ENCODE results near the gene GLYATL1B.

DNA sequence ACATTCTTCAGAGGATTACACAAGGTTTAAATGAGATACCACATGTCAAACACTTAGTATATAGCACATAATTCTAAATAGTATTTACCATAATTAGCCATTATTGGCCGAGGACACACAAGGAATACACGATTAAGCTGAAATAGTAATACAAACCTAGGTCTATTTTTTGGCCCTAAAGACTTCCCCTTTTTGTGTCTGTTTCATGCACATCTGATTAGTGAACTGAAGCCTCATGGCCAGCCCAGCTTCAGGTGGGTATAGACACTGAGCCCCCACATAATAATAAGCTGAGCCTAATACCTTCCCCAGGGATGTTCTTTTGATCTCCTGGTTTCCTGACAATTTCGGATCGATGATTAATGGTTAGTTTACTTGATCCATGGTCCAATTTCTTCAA is 2.1 kb downstream of the GLYATL1B start:
- TF ChIP-seq, protein P1, sequence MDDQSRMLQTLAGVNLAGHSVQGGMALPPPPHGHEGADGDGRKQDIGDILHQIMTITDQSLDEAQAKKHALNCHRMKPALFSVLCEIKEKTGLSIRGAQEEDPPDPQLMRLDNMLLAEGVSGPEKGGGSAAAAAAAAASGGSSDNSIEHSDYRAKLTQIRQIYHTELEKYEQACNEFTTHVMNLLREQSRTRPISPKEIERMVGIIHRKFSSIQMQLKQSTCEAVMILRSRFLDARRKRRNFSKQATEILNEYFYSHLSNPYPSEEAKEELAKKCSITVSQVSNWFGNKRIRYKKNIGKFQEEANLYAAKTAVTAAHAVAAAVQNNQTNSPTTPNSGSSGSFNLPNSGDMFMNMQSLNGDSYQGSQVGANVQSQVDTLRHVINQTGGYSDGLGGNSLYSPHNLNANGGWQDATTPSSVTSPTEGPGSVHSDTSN (IDR thresholded peaks at IDR 0.05; ENCODE audit: insufficient replicate concordance, low read depth, low read length) = no peak
- TF ChIP-seq, protein P2, sequence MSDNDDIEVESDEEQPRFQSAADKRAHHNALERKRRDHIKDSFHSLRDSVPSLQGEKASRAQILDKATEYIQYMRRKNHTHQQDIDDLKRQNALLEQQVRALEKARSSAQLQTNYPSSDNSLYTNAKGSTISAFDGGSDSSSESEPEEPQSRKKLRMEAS (IDR thresholded peaks at IDR 0.05; ENCODE audit: low read depth, low read length) = no peak
- TF ChIP-seq, protein P3, sequence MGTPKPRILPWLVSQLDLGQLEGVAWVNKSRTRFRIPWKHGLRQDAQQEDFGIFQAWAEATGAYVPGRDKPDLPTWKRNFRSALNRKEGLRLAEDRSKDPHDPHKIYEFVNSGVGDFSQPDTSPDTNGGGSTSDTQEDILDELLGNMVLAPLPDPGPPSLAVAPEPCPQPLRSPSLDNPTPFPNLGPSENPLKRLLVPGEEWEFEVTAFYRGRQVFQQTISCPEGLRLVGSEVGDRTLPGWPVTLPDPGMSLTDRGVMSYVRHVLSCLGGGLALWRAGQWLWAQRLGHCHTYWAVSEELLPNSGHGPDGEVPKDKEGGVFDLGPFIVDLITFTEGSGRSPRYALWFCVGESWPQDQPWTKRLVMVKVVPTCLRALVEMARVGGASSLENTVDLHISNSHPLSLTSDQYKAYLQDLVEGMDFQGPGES (IDR thresholded peaks at IDR 0.05) = no peak
- TF ChIP-seq, protein P4, sequence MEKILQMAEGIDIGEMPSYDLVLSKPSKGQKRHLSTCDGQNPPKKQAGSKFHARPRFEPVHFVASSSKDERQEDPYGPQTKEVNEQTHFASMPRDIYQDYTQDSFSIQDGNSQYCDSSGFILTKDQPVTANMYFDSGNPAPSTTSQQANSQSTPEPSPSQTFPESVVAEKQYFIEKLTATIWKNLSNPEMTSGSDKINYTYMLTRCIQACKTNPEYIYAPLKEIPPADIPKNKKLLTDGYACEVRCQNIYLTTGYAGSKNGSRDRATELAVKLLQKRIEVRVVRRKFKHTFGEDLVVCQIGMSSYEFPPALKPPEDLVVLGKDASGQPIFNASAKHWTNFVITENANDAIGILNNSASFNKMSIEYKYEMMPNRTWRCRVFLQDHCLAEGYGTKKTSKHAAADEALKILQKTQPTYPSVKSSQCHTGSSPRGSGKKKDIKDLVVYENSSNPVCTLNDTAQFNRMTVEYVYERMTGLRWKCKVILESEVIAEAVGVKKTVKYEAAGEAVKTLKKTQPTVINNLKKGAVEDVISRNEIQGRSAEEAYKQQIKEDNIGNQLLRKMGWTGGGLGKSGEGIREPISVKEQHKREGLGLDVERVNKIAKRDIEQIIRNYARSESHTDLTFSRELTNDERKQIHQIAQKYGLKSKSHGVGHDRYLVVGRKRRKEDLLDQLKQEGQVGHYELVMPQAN (conservative IDR thresholded peaks at IDR 0.05) = no peak
- TF ChIP-seq CBX5 (IDR thresholded peaks at IDR 0.05; ENCODE audit: low read depth) = no peak
- TF ChIP-seq IKZF1 (conservative IDR thresholded peaks at IDR 0.05) = no peak
- no peak for TF ChIP-seq CHD2 (IDR thresholded peaks at IDR 0.05; ENCODE audit: borderline replicate concordance, low read depth, low read length)
- no peak for TF ChIP-seq POLR2A (IDR thresholded peaks at IDR 0.05; ENCODE audit: low read depth, low read length)
- TF ChIP-seq, protein P5, sequence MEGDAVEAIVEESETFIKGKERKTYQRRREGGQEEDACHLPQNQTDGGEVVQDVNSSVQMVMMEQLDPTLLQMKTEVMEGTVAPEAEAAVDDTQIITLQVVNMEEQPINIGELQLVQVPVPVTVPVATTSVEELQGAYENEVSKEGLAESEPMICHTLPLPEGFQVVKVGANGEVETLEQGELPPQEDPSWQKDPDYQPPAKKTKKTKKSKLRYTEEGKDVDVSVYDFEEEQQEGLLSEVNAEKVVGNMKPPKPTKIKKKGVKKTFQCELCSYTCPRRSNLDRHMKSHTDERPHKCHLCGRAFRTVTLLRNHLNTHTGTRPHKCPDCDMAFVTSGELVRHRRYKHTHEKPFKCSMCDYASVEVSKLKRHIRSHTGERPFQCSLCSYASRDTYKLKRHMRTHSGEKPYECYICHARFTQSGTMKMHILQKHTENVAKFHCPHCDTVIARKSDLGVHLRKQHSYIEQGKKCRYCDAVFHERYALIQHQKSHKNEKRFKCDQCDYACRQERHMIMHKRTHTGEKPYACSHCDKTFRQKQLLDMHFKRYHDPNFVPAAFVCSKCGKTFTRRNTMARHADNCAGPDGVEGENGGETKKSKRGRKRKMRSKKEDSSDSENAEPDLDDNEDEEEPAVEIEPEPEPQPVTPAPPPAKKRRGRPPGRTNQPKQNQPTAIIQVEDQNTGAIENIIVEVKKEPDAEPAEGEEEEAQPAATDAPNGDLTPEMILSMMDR (IDR thresholded peaks at IDR 0.05 in 2 of 3, conservative IDR thresholded peaks at IDR 0.05 in 1 of 3; ENCODE audit: control insufficient read depth in 2 of 3, extremely low read depth in 1 of 3, insufficient read depth in 1 of 3, low read depth in 3 of 3, low read length in 3 of 3) = no peak
- TF ChIP-seq POLR2AphosphoS5 (IDR thresholded peaks at IDR 0.05; ENCODE audit: low read length) = no peak
- no peak for TF ChIP-seq JUNB (IDR thresholded peaks at IDR 0.05)
- no peak for TF ChIP-seq KDM1A (IDR thresholded peaks at IDR 0.05; ENCODE audit: borderline replicate concordance)
- TF ChIP-seq BHLHE40 (IDR thresholded peaks at IDR 0.05; ENCODE audit: borderline replicate concordance in 1 of 2, low read depth in 2 of 2, low read length in 1 of 2) = no peak
- TF ChIP-seq, protein P6, sequence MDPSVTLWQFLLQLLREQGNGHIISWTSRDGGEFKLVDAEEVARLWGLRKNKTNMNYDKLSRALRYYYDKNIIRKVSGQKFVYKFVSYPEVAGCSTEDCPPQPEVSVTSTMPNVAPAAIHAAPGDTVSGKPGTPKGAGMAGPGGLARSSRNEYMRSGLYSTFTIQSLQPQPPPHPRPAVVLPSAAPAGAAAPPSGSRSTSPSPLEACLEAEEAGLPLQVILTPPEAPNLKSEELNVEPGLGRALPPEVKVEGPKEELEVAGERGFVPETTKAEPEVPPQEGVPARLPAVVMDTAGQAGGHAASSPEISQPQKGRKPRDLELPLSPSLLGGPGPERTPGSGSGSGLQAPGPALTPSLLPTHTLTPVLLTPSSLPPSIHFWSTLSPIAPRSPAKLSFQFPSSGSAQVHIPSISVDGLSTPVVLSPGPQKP (IDR thresholded peaks at IDR 0.05; ENCODE audit: low read depth, low read length) = no peak

Data from GM12878 (cell line).